GM23248 (cell line): Measurements from ENCODE around the gene ELOVL5. TPM values are rescaled to one million over a fixed set of nuclear protein-coding genes. Genes with fewer than 3 reads are reported as not detected.

Experiments used
- DNase-seq: peaks from one replicate; pipeline ENCODE4 v3.0.0-alpha.2; 2015
- H2AFZ ChIP-seq: fragments of 200-600 bp; sonication (generic); 2 replicates; pipeline ENCODE4 v1.6.1; 2016; ENCODE audit warnings: antibody characterized with exemption
- H3F3A ChIP-seq: fragments of 200-600 bp; sonication (generic); 2 replicates; pipeline ENCODE4 v1.6.1; 2016; ENCODE audit warnings: mild to moderate bottlenecking, antibody characterized with exemption, mixed run types; ENCODE audit not compliant: insufficient read depth
- H3K27ac ChIP-seq: fragments of 200-600 bp; sonication (generic); 2 replicates; pipeline ENCODE4 v1.5.1; 2016; ENCODE audit warnings: mild to moderate bottlenecking
- H3K27me3 ChIP-seq: fragments of 200-600 bp; sonication (generic); replicated peaks from 2 replicates; pipeline ENCODE4 v1.6.1; 2016; ENCODE audit warnings: mild to moderate bottlenecking; ENCODE audit not compliant: insufficient read depth
- H3K36me3 ChIP-seq: fragments of 200-600 bp; sonication (generic); 2 replicates; pipeline ENCODE4 v1.6.1; 2016; ENCODE audit warnings: low read depth, mild to moderate bottlenecking
- H3K4me1 ChIP-seq: fragments of 200-600 bp; sonication (generic); 2 replicates; pipeline ENCODE4 v1.6.1; 2016; ENCODE audit warnings: mild to moderate bottlenecking; ENCODE audit not compliant: insufficient read depth
- H3K4me2 ChIP-seq: fragments of 200-600 bp; sonication (generic); one replicate; pipeline ENCODE4 v1.6.1; 2016; ENCODE audit warnings: mild to moderate bottlenecking; ENCODE audit not compliant: unreplicated experiment
- H3K4me3 ChIP-seq: fragments of 200-600 bp; sonication (generic); 2 replicates; pipeline ENCODE4 v1.5.1; 2016; ENCODE audit warnings: mild to moderate bottlenecking
- H3K79me2 ChIP-seq: fragments of 200-600 bp; sonication (generic); 2 replicates; pipeline ENCODE4 v1.6.1; 2016; ENCODE audit warnings: mild to moderate bottlenecking; ENCODE audit not compliant: insufficient read depth
- H3K9ac ChIP-seq: fragments of 200-600 bp; sonication (generic); 2 replicates; pipeline ENCODE4 v1.6.1; 2016; ENCODE audit warnings: mild to moderate bottlenecking
- H3K9me2 ChIP-seq: fragments of 200-600 bp; sonication (generic); 2 replicates; pipeline ENCODE4 v1.6.1; 2016; ENCODE audit warnings: mixed run types, mild to moderate bottlenecking, moderate library complexity; ENCODE audit not compliant: insufficient read depth
- H3K9me3 ChIP-seq: fragments of 200-600 bp; sonication (generic); one replicate; pipeline ENCODE4 v1.6.1; 2017; ENCODE audit warnings: low read depth
- H4K20me1 ChIP-seq: fragments of 200-600 bp; sonication (generic); 2 replicates; pipeline ENCODE4 v1.6.0; 2016; ENCODE audit not compliant: insufficient read depth
- EZH2 ChIP-seq: fragments of 200-600 bp; sonication (generic); IDR thresholded peaks from 2 replicates; pipeline ENCODE4 v1.6.1; 2018; ENCODE audit warnings: antibody characterized with exemption, mild to moderate bottlenecking; ENCODE audit not compliant: insufficient read depth, poor library complexity, severe bottlenecking
- EZH2phosphoT487 ChIP-seq: fragments of 200-600 bp; sonication (generic); IDR thresholded peaks from 2 replicates; pipeline ENCODE4 v1.6.1; 2018; ENCODE audit warnings: antibody characterized with exemption, moderate library complexity, mild to moderate bottlenecking, low read depth; ENCODE audit not compliant: insufficient read depth
- WGBS, 2 experiments: methylation state at CpG; one replicate each; pipeline ENCODE4 v1.1.6; 2015 to 2017; ENCODE audit warnings: low lambda C conversion rate in 2 of 2, low coverage in 1 of 2; ENCODE audit errors: missing lambda C conversion rate in 2 of 2; 5-methylcytosine and 5-hydroxymethylcytosine counted together
- in situ Hi-C: fragments of 300-500 bp; cut with MboI; formaldehyde crosslinking; loops from 2 replicates; pipeline ENCODE4 v1.15.0; 2020
- polyA plus RNA-seq: library from polyadenylated mRNA; unstranded; fragments of >200 nt; fragmentation: Nextera tagmentation; extraction: Ambion mirVana; gene quantifications from 2 replicates; pipeline ENCODE4 v1.2.1, GENCODE V29; 2016
- total RNA-seq: library from RNA; depleted of rRNA; stranded (reverse); fragments of >200 nt; shearing (Covaris generic); gene quantifications from 2 replicates; pipeline ENCODE4 v1.2.3, GENCODE V29; 2014

ELOVL5 gene
- total and polyA plus RNA-seq, 2 experiments from 2014 or later = 70.8 to 87.3 TPM

DNA sequence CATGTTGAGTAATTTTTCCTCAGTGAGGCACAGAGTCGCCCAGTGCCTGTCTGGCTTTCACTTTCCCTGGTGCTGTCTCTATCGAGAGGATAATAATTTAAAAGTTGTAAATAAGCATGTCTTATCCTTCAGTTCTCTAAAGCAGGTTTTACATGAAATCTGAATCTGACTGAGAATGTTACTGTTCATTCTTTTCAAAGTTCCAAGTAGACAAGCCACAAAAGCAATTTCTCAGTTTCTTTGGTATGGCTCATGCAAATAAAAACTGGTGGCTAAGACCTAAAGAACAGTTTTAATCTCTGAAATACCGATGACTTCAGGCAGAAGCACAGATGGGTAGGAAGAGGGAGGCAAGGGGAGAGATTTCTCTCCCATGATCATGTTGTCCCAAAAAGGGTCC, 112.5 kb downstream of the ELOVL5 start:
- Histone ChIP-seq H3F3A (no peaks in the 10 kb centered on the region), H3K4me3 (no peak overlapping the region), H3K4me2 (no peak overlapping the region), H3K9ac (no peak overlapping the region), H3K4me1 (no peaks in the 10 kb centered on the region), H3K27ac (no peak overlapping the region), H3K27me3 (0 out of 2 replicates have a peak, but pooled peaks cover under 1% of the 10 kb centered on the region), H4K20me1 (no peaks in the 10 kb centered on the region), H3K9me3 (no peaks in the 10 kb centered on the region), H3K9me2 (no peaks in the 10 kb centered on the region), H2AFZ (no peak overlapping the region), H3K36me3 (no peaks in the 10 kb centered on the region), H3K79me2 (no peaks in the 10 kb centered on the region)
- in situ Hi-C loops = no loop called here
- no peak for DNase-seq
- 56 to 60% methylated on average over 3 of the region's 3 CpGs for WGBS, 2 experiments
- TF ChIP-seq EZH2 (no peak), EZH2phosphoT487 (no peak)

DNA sequence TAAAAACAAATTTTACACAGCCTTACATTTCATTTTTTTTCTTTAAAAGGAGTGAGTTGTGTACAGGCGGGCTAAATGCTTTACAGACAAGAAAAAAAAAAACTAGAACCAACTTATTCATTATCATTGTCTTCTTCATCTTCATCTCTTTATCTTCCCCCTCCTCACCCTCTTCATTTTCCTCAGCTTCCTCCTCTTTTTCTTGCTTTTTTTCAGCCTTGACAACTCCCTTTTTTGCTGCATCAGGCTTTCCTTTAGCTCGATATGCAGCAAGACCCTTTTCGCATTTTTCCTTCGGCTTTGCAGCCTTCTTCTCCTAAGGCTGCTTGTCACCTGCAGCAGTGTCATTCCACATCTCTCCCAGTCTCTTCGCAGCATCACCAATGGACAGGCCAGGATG, 113.2 kb downstream of the ELOVL5 start:
- H3K4me1 ChIP-seq = no peaks in the 10 kb centered on the region
- H3F3A ChIP-seq = no peaks in the 10 kb centered on the region
- no peak overlapping the region for H2AFZ ChIP-seq
- H3K27ac ChIP-seq = no peak overlapping the region
- H3K4me3 ChIP-seq = no peak overlapping the region
- no peaks in the 10 kb centered on the region for H4K20me1 ChIP-seq
- no peaks in the 10 kb centered on the region for H3K9me3 ChIP-seq
- H3K27me3 ChIP-seq = no peaks in the 10 kb centered on the region
- H3K36me3 ChIP-seq = no peaks in the 10 kb centered on the region
- no peaks in the 10 kb centered on the region for H3K9me2 ChIP-seq
- H3K9ac ChIP-seq = no peak overlapping the region
- no peaks in the 10 kb centered on the region for H3K79me2 ChIP-seq
- H3K4me2 ChIP-seq = no peak overlapping the region
- DNase-seq = no peak
- in situ Hi-C loops = no loop called here
- TF ChIP-seq EZH2 (no peak), EZH2phosphoT487 (no peak)
- WGBS, 2 experiments = 64 to 72% methylated on average over 5 of the region's 5 CpGs

DNA sequence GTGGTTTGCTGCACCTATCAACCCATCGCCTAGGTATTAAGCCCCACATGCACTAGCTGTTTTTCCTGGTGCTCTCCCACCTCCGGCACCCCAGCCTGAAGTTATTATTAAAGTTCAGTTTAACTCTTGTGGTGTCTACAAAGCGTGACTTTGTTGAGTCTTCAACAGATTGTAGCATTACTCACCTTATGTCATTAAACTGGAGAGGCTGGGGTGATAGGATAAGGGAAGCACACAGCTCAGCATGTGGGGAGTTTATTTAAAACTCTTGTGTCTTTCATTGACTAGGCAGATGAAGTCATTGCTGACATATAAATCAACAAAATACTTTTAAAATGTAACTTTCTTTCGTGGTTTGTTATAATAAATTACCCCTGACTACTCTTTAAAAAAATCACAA, 115.4 kb downstream of the ELOVL5 start:
- no peaks in the 10 kb centered on the region for H3K4me1 ChIP-seq
- no peaks in the 10 kb centered on the region for H3K9me3 ChIP-seq
- H3K4me2 ChIP-seq = no peak overlapping the region
- DNase-seq = no peak
- H3K27ac ChIP-seq = no peak overlapping the region
- in situ Hi-C loops = no loop called here
- TF ChIP-seq EZH2phosphoT487 (no peak), EZH2 (no peak)
- H3K9me2 ChIP-seq = no peaks in the 10 kb centered on the region
- H2AFZ ChIP-seq = no peak overlapping the region
- no peaks in the 10 kb centered on the region for H4K20me1 ChIP-seq
- 62 to 72% methylated on average over 4 of the region's 4 CpGs for WGBS, 2 experiments
- H3K27me3 ChIP-seq = no peaks in the 10 kb centered on the region
- no peak overlapping the region for H3K4me3 ChIP-seq
- no peak overlapping the region for H3K9ac ChIP-seq
- H3K79me2 ChIP-seq = no peaks in the 10 kb centered on the region
- no peaks in the 10 kb centered on the region for H3F3A ChIP-seq
- H3K36me3 ChIP-seq = no peaks in the 10 kb centered on the region

DNA sequence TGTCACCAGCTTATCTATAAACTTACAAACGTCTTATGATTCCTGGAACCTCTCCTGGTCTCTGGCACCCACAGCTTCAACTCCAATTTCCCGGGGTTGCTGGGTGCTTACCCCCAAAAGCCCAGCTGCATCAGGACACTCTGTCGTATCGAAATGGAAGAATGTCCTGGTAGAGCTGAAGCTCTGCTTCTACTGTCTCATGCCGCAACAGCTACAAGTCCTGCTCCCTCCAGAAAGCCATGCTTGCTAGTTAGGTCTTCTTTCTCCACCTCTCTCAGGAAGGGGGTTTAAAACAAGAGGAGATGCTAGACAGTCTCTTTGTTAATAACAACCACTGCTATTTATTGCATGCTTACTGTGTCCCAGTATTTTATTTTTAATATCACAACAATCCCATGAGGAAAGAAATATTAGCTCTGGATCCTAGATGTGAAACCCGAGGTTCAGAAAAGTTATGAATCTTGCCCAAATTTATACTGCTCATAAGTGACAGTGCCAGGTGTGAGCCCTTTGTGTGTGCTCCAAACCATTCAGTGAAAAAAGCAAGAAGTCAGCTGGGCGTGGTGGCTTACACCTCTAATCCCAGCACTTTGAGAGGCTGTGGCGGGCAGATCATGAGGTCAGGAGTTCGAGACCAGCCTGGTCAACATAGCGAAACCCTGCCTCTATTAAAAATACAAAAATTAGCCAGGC, 117.8 kb downstream of the ELOVL5 start:
- no peaks in the 10 kb centered on the region for H4K20me1 ChIP-seq
- no peak overlapping the region for H3K9ac ChIP-seq
- H3K9me3 ChIP-seq = no peaks in the 10 kb centered on the region
- no peak overlapping the region for H2AFZ ChIP-seq
- no peak for DNase-seq
- no peak overlapping the region for H3K4me2 ChIP-seq
- H3K4me1 ChIP-seq = no peaks in the 10 kb centered on the region
- no peaks in the 10 kb centered on the region for H3K27me3 ChIP-seq
- H3K4me3 ChIP-seq = no peak overlapping the region
- H3K27ac ChIP-seq = no peak overlapping the region
- WGBS, 2 experiments = 58 to 61% methylated on average over 10 of the region's 10 CpGs
- in situ Hi-C loops = no loop called here
- H3K36me3 ChIP-seq = no peaks in the 10 kb centered on the region
- H3K9me2 ChIP-seq = no peaks in the 10 kb centered on the region
- no peak for TF ChIP-seq EZH2
- no peaks in the 10 kb centered on the region for H3K79me2 ChIP-seq
- no peaks in the 10 kb centered on the region for H3F3A ChIP-seq
